ENCODE data around the gene KDF1. TPM values are rescaled to one million over a fixed set of nuclear protein-coding genes. Genes with fewer than 3 reads are reported as not detected.

KDF1 gene
- total and polyA plus RNA-seq, 12 donors: 0.15 to 0.26 (median 0.22) TPM; not detected in 7

GRCh38 chr1:27000090-27000816 lies 40.0 kb upstream of the KDF1 start:
- H3K27ac ChIP-seq: peak overlapping the region; percentile 57 to 87 (median 74)
- no peaks in the 10 kb centered on the region for H3K9me3 ChIP-seq
- no peak for DNase-seq
- H3K4me3 ChIP-seq: no peak overlapping the region
- H3K4me1 ChIP-seq: peaks cover 36 to 75% (median 62%) of the 10 kb centered on the region in 9 donors
- H3K36me3 ChIP-seq: peaks cover 0 to 2% (median 0%) of the 10 kb centered on the region in 9 donors
- no peak for ATAC-seq
- TF ChIP-seq CTCF (IDR thresholded peaks at IDR 0.05): no peak
- intact Hi-C loops (cut with DNase I): no loop called here
- 77 to 81% methylated on average over 9 of the region's 9 CpGs for WGBS, 2 donors
- peaks cover 0 to 22% (median 13%) of the 10 kb centered on the region in 7 donors for H3K27me3 ChIP-seq

- no peak for TF ChIP-seq CTCF (IDR thresholded peaks at IDR 0.05)
- no peaks in the 10 kb centered on the region for H3K9me3 ChIP-seq
- no peaks in the 10 kb centered on the region for H3K36me3 ChIP-seq
- intact Hi-C loops (cut with DNase I): loop anchor here in 8 of 10 donors (2.0 to 10.0 kb wide), 6 partner anchors 43 to 98 kb away; partner anchors contain the start of gene NUDC (in 1 of the 8)
- peaks cover 0 to 29% (median 20%) of the 10 kb centered on the region in 7 donors for H3K27me3 ChIP-seq
- no peak overlapping the region for H3K4me3 ChIP-seq
- H3K4me1 ChIP-seq: peaks cover 37 to 75% (median 62%) of the 10 kb centered on the region in 9 donors
- WGBS, 2 donors: 39 to 55% methylated on average over 7 of the region's 7 CpGs
- DNase-seq (peak; percentile 66 to 78), ATAC-seq (peak; percentile 48 to 87 (median 78))
- H3K27ac ChIP-seq: peak overlapping the region; percentile 58 to 87 (median 76)
Observed at GRCh38 chr1:26999440-26999987, 39.2 kb upstream of the KDF1 start.

GRCh38 chr1:26998429-26999300 lies 38.4 kb upstream of the KDF1 start:
- H3K4me1 ChIP-seq: peaks cover 32 to 69% (median 59%) of the 10 kb centered on the region in 9 donors
- WGBS, 2 donors: 88 to 90% methylated on average over 11 of the region's 11 CpGs
- no peak for TF ChIP-seq CTCF (IDR thresholded peaks at IDR 0.05)
- intact Hi-C loops (cut with DNase I): loop anchor here in 8 of 10 donors (2.0 to 10.0 kb wide), 6 partner anchors 44 to 99 kb away; partner anchors contain the start of gene NUDC (in 1 of the 8)
- no peaks in the 10 kb centered on the region for H3K9me3 ChIP-seq
- peak overlapping the region; percentile 58 to 86 (median 76) for H3K27ac ChIP-seq
- DNase-seq (no peak), ATAC-seq (no peak)
- no peaks in the 10 kb centered on the region for H3K36me3 ChIP-seq
- peaks cover 0 to 36% (median 23%) of the 10 kb centered on the region in 7 donors for H3K27me3 ChIP-seq
- H3K4me3 ChIP-seq: no peak overlapping the region

GRCh38 chr1:26996665-26997064 lies 36.4 kb upstream of the KDF1 start:
- ATAC-seq: no peak
- no peak for TF ChIP-seq CTCF (IDR thresholded peaks at IDR 0.05)
- intact Hi-C loops (cut with DNase I): loop anchor here in 9 of 10 donors (1.0 to 10.0 kb wide), 9 partner anchors 46 to 102 kb away; partner anchors contain the start of gene NUDC (in 1 of the 9)
- H3K9me3 ChIP-seq: no peaks in the 10 kb centered on the region
- peaks cover 0 to 56% (median 40%) of the 10 kb centered on the region in 7 donors for H3K27me3 ChIP-seq
- H3K36me3 ChIP-seq: no peaks in the 10 kb centered on the region
- H3K4me1 ChIP-seq: peaks cover 28 to 67% (median 59%) of the 10 kb centered on the region in 9 donors
- WGBS, 2 donors: 83 to 89% methylated on average over 4 of the region's 4 CpGs
- no peak for DNase-seq
- H3K4me3 ChIP-seq: no peak overlapping the region
- peak overlapping the region in 1 of 10 donors; percentile 9 for H3K27ac ChIP-seq

Measured in heart right ventricle (tissue), 16 donors.